Left forelimb (tissue), 1 donor: ENCODE data around the gene VPS11.

Source experiments
- DNase-seq: peaks from one replicate; pipeline ENCODE4 v3.0.0-alpha.2; 2018; ENCODE audit warnings: low spot score

VPS11 gene

GRCh38 chr11:119121811-119122124 is 54.1 kb downstream of the VPS11 start:
- DNase-seq = no peak

- DNase-seq = no peak
Measured at GRCh38 chr11:119125821-119126220, 58.2 kb downstream of the VPS11 start.

- no peak for DNase-seq
Measured at GRCh38 chr11:119126675-119127268, 59.2 kb downstream of the VPS11 start.

GRCh38 chr11:119130662-119131061 is 63.0 kb downstream of the VPS11 start:
- DNase-seq = no peak
